ENCODE measurements around the gene TRIM8. TPM values are rescaled to one million over a fixed set of nuclear protein-coding genes. Genes with fewer than 3 reads are reported as not detected.

TRIM8 gene
- total and polyA plus RNA-seq, 2 of the 8 experiments (the other 6 are each of a cell fraction or from before 2014, with no cell fraction given), result 24.9 to 38.8 TPM

GRCh38 chr10:102704915-102705314 lies 60.6 kb downstream of the TRIM8 start:
- CTCF ChIA-PET (ENCODE audit: partially characterized antibody), result no interaction called here
- Histone ChIP-seq H4K5ac (ENCODE audit: insufficient read length, low read depth, low read length) (no peak overlapping the region), H2BK5ac (ENCODE audit: low read depth, low read length) (no peak overlapping the region), H2BK20ac (ENCODE audit: low read length) (no peak overlapping the region), H4K20me1 (replicated peaks in 1 of 2; ENCODE audit: control insufficient read depth in 1 of 2, insufficient read depth in 2 of 2, low read length in 2 of 2) (peaks cover 0 to 4% of the 10 kb centered on the region in 2 experiments), H2BK12ac (ENCODE audit: low read depth, low read length) (no peak overlapping the region), H3K27me3 (replicated peaks in 1 of 4; ENCODE audit: control insufficient read depth in 3 of 4, extremely low read depth in 1 of 4, insufficient read depth in 3 of 4, low read length in 3 of 4) (no peaks in the 10 kb centered on the region), H3K4me3 (ENCODE audit: extremely low read depth in 1 of 4, insufficient read depth in 2 of 4, low read depth in 3 of 4, low read length in 4 of 4) (no peak overlapping the region), H3K79me1 (ENCODE audit: low read depth, low read length) (peaks cover under 1% of the 10 kb centered on the region; the same call in 1 of the 2 replicates), H3K56ac (replicated peaks; ENCODE audit: insufficient read length, low read depth, low read length) (no peak overlapping the region), H2BK120ac (replicated peaks; ENCODE audit: low read depth, low read length) (no peak overlapping the region), H3K79me2 (ENCODE audit: control insufficient read depth in 1 of 2, insufficient read depth in 2 of 2, low read length in 2 of 2) (peaks cover 0 to 10% of the 10 kb centered on the region in 2 experiments; a peak in 1 of 4 replicates), H3K14ac (ENCODE audit: insufficient read length) (no peak overlapping the region), H2AFZ (ENCODE audit: low read length) (no peak overlapping the region), H3K36me3 (ENCODE audit: control insufficient read depth in 2 of 4, insufficient read depth in 4 of 4, low read length in 3 of 4) (0 out of 8 replicates have a peak, but pooled peaks cover 0 to 4% (median 0%) of the 10 kb centered on the region in 4 experiments), H3K23me2 (ENCODE audit: low read depth, low read length) (no peaks in the 10 kb centered on the region), H3K9ac (replicated peaks in 1 of 4; ENCODE audit: extremely low read depth in 1 of 4, low read depth in 3 of 4, low read length in 3 of 4) (no peak overlapping the region), H3K27ac (ENCODE audit: low read depth, low read length) (no peak overlapping the region), H3K23ac (ENCODE audit: insufficient read length) (no peak overlapping the region), H3K4me1 (replicated peaks in 1 of 4; ENCODE audit: control insufficient read depth in 3 of 4, insufficient read depth in 4 of 4, low read length in 3 of 4) (no peaks in the 10 kb centered on the region), H2BK15ac (ENCODE audit: low read length) (no peak overlapping the region), H3K4me2 (ENCODE audit: insufficient read depth in 1 of 2, low read depth in 2 of 2, low read length in 2 of 2) (no peak overlapping the region), H3K9me3 (ENCODE audit: insufficient read depth in 2 of 2, low read depth in 1 of 2, low read length in 1 of 2) (no peaks in the 10 kb centered on the region), H3K4ac (replicated peaks; ENCODE audit: insufficient read length, low read depth, low read length) (no peak overlapping the region), H2AK5ac (ENCODE audit: low read depth, low read length) (no peak overlapping the region), H4K8ac (ENCODE audit: extremely low read depth, insufficient read depth, low read length) (no peak overlapping the region), H4K91ac (replicated peaks; ENCODE audit: insufficient read length, low read length) (no peak overlapping the region), H3K18ac (ENCODE audit: extremely low read depth, low read length) (no peak overlapping the region)
- POLR2A ChIA-PET (ENCODE audit: partially characterized antibody), result no interaction called here
- 96% methylated on average over 6 of the region's 6 CpGs; no CpG with 5 or more reads in 1 of the 2 experiments for WGBS, 2 experiments (ENCODE audit: extremely low coverage in 1 of 2, insufficient coverage in 1 of 2, insufficient read length in 1 of 2, insufficient replicate concordance in 2 of 2, low coverage in 1 of 2, low lambda C conversion rate in 2 of 2, missing lambda C conversion rate in 1 of 2)
- DNase-seq (ENCODE audit: low read depth in 1 of 2, low spot score in 2 of 2), result no peak
- FAIRE-seq, result no peak
- TF ChIP-seq RXRA (IDR thresholded peaks at IDR 0.05; ENCODE audit: insufficient read depth, low read depth, low read length) (no peak), HDAC6 (IDR thresholded peaks at IDR 0.05; ENCODE audit: low read depth, low read length) (no peak), SP4 (IDR thresholded peaks at IDR 0.05; ENCODE audit: low read length) (no peak), TBP (IDR thresholded peaks at IDR 0.05; ENCODE audit: low read depth, low read length) (no peak), RFX5 (IDR thresholded peaks at IDR 0.05; ENCODE audit: borderline replicate concordance, low read depth, low read length) (no peak), SIRT6 (IDR thresholded peaks at IDR 0.05; ENCODE audit: low read length) (no peak), KDM1A (IDR thresholded peaks at IDR 0.05; ENCODE audit: borderline replicate concordance, low read length) (no peak), HDAC2 (IDR thresholded peaks at IDR 0.05; ENCODE audit: borderline replicate concordance in 1 of 2, low read depth in 2 of 2, low read length in 2 of 2) (no peak), CTBP2 (IDR thresholded peaks at IDR 0.05; ENCODE audit: borderline replicate concordance, insufficient read depth, insufficient read length, low read length) (no peak), JUND (IDR thresholded peaks at IDR 0.05; ENCODE audit: low read length) (no peak), BRCA1 (IDR thresholded peaks at IDR 0.05; ENCODE audit: low read depth, low read length) (no peak), TAF7 (optimal IDR thresholded peaks at IDR 0.05; ENCODE audit: borderline replicate concordance, low read depth, low read length) (no peak)
